HEK293T (cell line): ENCODE data around the gene ASCC1.

ENCODE experiments used
- BHLHE40 ChIP-seq: fragments of 450-650 bp; IDR thresholded peaks from 2 replicates; pipeline ENCODE4 v1.6.1; 2016; ENCODE audit warnings: mild to moderate bottlenecking, moderate library complexity, borderline replicate concordance
- CTBP1 ChIP-seq: fragments of 450-650 bp; IDR thresholded peaks from 2 replicates; pipeline ENCODE4 v1.6.1; 2016; ENCODE audit warnings: borderline replicate concordance
- ELF4 ChIP-seq: fragments of 450-650 bp; IDR thresholded peaks from 2 replicates; pipeline ENCODE4 v1.6.1; 2017; ENCODE audit warnings: antibody characterized with exemption
- FOXK2 ChIP-seq: fragments of 450-650 bp; IDR thresholded peaks from 2 replicates; pipeline ENCODE4 v1.6.1; 2016; ENCODE audit warnings: mild to moderate bottlenecking
- FOXM1 ChIP-seq: fragments of 450-650 bp; IDR thresholded peaks from 2 replicates; pipeline ENCODE4 v1.6.1; 2017; ENCODE audit warnings: mild to moderate bottlenecking, borderline replicate concordance
- HDGF ChIP-seq: fragments of 450-650 bp; IDR thresholded peaks from 2 replicates; pipeline ENCODE4 v1.6.1; 2017; ENCODE audit warnings: antibody characterized with exemption, borderline replicate concordance
- PKNOX1 ChIP-seq: fragments of 450-650 bp; IDR thresholded peaks from 2 replicates; pipeline ENCODE4 v1.6.1; 2016
- SP1 ChIP-seq: fragments of 450-650 bp; IDR thresholded peaks from 2 replicates; pipeline ENCODE4 v1.6.1; 2017
- SUZ12 ChIP-seq: fragments of 450-650 bp; IDR thresholded peaks from 2 replicates; pipeline ENCODE4 v1.6.1; 2016; ENCODE audit warnings: mild to moderate bottlenecking
- TARDBP ChIP-seq: fragments of 450-650 bp; IDR thresholded peaks from 2 replicates; pipeline ENCODE4 v1.6.1; 2016

DNA sequence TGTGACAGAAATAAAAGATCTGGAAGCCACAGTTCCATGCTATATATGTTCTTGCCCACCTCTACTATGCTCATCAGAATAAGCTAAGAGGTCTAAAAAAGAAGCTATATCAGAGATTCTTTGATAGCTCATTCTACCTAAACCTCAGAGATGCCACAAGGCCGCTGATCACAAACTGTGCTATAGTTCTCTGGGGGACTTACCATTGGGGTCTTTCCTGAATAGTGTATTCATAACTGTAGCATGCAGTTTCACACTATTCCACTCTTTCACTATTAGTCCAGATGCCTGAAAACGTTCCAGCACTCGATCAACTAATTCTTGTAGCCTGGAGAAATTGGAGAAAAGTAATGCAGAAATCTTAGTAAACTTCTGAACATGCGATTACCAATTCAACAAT, 83.2 kb downstream of the ASCC1 start:
- no peak for TF ChIP-seq FOXM1
- no peak for TF ChIP-seq SP1
- TF ChIP-seq SUZ12, result no peak
- no peak for TF ChIP-seq HDGF
- TF ChIP-seq CTBP1, result no peak
- TF ChIP-seq PKNOX1, result no peak
- no peak for TF ChIP-seq ELF4
- TF ChIP-seq TARDBP, result no peak
- no peak for TF ChIP-seq BHLHE40
- TF ChIP-seq FOXK2, result no peak
